Choroid plexus epithelial cell (primary cell): Measurements from ENCODE around the gene PRMT7.
A peak's percentile ranks its signal among the peaks of the same experiment; 100 is the strongest.
"Not testable (repeated sequence)": the region's sequence is repeated elsewhere in the genome, so short reads cannot be mapped to it uniquely, and the experiment has no call there.

ENCODE experiments used
- DNase-seq: peaks from one replicate; pipeline ENCODE4 v3.0.0-alpha.2; 2010; ENCODE audit warnings: low read depth
- H3K4me3 ChIP-seq: 2 replicates; pipeline ENCODE4 v1.5.1; 2011; ENCODE audit warnings: low read depth, mild to moderate bottlenecking, control low read depth, low read length, moderate library complexity
- TF ChIP-seq, protein P1 (sequence below): conservative IDR thresholded peaks from 2 replicates; pipeline ENCODE4 v1.5.1; 2011; ENCODE audit warnings: low read depth, mild to moderate bottlenecking, control low read depth, inconsistent platforms, low read length, moderate library complexity

PRMT7 gene

DNA sequence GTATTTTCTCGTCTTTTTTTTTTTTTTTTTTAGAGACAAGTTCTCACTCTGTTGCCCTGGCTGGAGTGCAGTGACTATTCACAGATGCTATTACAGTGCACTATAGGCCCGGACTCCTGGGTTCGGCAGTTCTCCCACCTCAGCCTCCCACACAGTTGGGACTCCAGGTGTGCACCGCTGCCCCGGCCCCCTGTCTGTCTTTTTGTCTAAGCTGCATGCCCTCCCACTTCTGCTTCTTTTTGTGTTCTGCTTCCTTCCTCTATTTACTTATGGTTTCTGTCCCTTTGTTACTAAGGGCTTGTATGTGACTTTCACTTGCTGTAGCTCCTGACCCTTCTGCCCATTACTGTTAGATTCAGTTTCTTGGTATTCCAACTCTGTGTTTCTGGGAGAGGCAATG lies 26.0 kb upstream of the PRMT7 start:
- no peak overlapping the region for H3K4me3 ChIP-seq
- TF ChIP-seq, protein P1, sequence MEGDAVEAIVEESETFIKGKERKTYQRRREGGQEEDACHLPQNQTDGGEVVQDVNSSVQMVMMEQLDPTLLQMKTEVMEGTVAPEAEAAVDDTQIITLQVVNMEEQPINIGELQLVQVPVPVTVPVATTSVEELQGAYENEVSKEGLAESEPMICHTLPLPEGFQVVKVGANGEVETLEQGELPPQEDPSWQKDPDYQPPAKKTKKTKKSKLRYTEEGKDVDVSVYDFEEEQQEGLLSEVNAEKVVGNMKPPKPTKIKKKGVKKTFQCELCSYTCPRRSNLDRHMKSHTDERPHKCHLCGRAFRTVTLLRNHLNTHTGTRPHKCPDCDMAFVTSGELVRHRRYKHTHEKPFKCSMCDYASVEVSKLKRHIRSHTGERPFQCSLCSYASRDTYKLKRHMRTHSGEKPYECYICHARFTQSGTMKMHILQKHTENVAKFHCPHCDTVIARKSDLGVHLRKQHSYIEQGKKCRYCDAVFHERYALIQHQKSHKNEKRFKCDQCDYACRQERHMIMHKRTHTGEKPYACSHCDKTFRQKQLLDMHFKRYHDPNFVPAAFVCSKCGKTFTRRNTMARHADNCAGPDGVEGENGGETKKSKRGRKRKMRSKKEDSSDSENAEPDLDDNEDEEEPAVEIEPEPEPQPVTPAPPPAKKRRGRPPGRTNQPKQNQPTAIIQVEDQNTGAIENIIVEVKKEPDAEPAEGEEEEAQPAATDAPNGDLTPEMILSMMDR, result no peak
- DNase-seq, result no peak

DNA sequence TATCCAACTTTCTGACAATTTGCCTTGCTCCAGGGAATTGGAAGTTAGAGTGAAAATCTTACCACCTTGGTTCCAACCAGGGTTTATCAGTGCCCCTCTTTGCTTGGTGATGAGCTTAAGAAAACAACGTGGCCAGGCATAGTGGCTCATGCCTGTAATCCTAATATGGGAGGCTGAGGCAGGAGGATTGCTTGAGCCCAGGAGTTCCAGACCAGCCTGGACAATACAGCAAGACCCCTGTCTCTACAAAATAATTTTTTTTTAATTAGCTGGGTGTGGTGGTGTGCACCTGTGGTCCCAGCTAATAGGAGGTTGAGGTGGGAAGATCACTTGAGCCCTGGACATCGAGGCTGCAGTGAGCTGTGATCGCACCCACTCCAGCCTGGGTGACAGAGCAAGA lies 25.1 kb upstream of the PRMT7 start:
- TF ChIP-seq, protein P1, result no peak
- DNase-seq, result no peak
- H3K4me3 ChIP-seq, result no peak overlapping the region

DNA sequence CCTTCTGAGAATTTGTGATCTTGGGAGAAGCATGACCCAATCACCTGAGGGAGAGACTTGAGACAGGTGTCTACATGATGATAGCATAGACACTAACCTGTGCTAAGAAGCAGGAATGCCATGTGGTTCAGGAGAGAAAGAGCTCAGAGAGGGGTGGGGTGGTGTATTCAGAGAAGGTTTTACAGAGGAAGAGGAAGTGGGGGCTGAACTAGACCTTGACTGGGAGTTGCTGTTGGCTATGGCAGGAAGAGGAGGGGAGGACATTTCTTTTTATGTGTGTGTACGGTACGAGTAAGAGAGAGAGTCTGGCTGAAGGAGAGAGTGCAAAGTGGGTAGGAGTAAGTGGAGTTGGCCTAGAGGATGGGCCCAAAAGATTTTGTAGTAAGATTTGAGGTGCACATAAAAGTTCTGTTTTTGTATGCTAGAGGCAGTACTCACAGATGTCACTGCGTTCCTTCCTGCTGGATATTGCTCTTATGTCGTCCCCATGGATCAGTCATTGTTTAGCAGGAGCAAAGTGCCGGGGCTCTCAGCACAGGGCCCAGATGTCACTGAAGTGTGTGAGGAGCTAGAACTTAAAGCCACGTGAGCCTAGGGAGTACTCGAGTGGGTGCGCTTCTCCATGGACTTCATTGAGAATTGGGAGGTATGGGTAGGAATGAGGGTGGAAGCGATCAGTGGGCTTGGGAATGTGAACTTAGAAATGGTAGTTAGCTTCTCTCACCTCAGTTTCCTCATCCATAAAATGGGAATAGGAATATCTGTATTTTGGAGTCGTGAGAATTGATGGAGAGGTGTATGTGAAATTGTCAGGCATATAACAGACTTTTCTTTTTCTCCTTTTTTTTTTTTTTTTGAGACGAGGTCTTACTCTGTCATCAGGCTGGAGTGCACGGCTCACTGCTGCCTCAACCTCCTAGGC lies 24.4 kb upstream of the PRMT7 start:
- DNase-seq, result no peak
- TF ChIP-seq, protein P1, result no peak
- H3K4me3 ChIP-seq, result no peak overlapping the region

DNA sequence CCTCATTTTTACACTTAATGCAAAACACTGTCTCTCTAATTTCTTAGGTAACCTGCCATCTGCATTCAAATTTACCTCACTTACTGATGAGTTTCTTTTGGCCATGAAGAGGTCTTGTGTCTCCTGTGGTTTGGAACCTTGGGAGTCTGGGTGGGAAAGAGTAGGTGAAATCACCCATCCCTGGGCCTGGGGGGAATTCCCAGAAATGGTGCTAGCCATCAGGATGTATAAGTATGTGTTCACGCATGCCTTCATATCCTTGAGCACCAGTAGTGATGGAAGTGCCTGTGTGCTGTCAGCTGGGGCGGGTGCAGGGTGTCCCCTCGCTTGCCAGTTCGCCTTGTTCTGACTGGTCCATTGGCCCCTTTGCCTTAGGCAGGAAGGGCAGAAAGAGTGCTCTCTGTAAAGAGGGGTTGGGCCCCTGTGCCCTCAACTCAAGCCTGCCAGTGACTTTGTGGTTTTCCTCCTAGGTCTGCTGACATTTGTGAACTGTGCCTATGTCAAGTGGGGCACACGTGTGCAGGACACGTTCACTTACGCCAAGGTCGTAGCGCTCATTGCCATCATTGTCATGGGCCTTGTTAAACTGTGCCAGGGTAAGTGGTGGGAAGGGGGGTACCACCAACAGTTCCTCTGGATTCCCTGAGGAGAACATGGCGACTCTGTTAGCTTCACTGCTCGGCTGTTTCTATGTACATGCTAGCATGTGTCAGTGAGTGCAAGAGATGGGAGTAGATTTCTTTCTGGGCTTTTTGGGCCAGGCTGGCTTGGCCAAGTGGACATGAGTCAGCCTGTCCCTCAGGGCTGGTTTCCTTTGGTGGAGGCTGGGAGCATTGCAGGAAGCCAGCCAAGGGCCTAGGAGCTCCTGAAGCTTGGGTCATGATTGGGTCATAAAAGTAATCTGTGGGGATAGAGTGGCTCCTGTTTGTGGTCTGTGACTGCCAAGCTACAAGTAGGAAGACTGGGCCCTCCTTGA lies 23.3 kb upstream of the PRMT7 start:
- no peak overlapping the region for H3K4me3 ChIP-seq
- TF ChIP-seq, protein P1, result no peak
- peak; percentile 77 for DNase-seq

DNA sequence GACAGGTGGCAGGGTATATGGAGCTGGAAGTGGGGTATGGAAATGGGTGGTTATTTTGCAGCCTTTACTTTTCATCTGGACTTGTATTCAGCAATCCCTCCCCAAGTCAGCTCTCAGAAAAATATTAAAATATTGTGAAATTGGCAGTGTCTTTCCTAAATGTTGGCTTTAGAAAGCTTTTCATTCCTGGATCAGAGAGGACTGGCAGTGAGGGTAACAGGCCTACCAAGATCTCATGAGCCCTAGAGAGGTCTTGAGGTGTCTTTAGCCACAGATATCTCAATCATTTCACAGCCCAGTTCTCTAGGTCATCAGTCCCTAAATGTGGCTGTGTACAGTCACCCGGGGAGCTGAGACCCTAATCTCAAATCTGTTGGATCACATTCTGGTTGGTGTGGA lies 22.6 kb upstream of the PRMT7 start:
- H3K4me3 ChIP-seq, result no peak overlapping the region
- TF ChIP-seq, protein P1, result no peak
- no peak for DNase-seq

DNA sequence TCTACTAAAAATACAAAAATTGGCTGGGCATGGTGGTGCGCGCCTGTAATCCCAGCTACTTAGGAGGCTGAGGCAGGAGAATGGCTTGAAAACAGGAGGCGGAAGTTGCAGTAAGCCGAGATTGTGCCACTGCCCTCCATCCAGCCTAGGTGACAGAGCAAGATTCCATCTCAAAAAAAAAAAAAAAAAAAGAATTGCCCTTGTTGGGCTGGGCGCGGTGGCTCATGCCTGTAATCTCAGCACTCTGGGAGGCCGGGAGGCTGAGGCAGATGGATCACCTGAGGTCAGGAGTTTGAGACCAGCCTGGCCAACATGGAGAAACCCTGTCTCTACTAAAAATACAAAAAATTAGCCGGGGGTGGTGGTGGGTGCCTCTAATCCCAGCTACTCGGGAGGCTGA lies 22.0 kb upstream of the PRMT7 start:
- not testable (repeated sequence) for H3K4me3 ChIP-seq, DNase-seq

DNA sequence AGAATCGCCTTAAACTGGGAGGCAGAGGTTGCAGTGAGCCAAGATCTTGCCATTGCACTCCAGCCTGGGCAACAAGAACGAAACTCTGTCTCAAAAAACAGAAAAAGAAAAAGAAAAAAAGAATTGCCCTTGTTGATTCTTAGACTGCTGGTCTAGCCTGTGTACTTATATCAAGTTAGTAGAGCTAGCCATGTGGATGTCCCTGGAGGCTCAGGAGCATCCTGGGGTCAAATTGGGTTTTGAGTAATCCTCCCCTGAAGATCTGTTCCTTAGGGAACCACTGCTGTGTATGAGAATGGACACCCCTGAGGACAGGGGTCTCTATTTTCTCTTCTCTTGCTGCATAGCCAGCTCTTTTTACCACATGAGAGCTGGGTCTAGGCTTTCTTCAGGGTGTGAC lies 21.6 kb upstream of the PRMT7 start:
- no peak for DNase-seq
- TF ChIP-seq, protein P1, result no peak

More for the DNA sequence above, 21.6 kb upstream of the PRMT7 start:
- no peak overlapping the region for H3K4me3 ChIP-seq
